GM15510 (cell line): ENCODE measurements around the gene METTL16.

Experiments used
- POLR2A ChIP-seq: IDR thresholded peaks from 3 replicates; pipeline ENCODE4 v1.6.1; 2011; ENCODE audit warnings: borderline replicate concordance; ENCODE audit not compliant: insufficient read length; ENCODE audit errors: extremely low read depth

Gene METTL16

GRCh38 chr17:2457913-2458312, 53.8 kb downstream of the METTL16 start:
- TF ChIP-seq POLR2A = no peak

GRCh38 chr17:2456475-2456874, 55.2 kb downstream of the METTL16 start:
- TF ChIP-seq POLR2A = no peak

- no peak for TF ChIP-seq POLR2A
Measured at GRCh38 chr17:2455956-2456355, 55.7 kb downstream of the METTL16 start.

GRCh38 chr17:2453866-2454265, 57.8 kb downstream of the METTL16 start:
- no peak for TF ChIP-seq POLR2A

DNA sequence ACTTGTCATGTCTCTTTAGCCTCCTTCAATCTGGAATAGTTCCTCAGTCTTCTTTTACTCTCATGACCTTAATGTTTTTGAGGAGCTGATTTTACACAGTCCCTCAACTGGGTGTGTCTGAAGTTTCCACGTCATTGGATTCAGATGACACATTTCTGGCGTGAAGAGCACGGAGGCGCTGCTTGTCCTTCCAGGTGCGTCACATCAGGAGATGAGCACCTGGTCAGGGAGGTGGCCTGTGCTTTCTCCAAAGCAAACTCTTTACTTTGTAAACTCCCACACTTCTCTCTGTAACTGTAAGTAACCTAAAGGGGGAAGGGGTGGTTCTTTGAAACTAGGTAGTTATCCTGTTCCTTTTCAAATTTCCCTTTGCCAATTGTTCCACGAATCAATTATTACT, 58.4 kb downstream of the METTL16 start:
- TF ChIP-seq POLR2A = no peak

DNA sequence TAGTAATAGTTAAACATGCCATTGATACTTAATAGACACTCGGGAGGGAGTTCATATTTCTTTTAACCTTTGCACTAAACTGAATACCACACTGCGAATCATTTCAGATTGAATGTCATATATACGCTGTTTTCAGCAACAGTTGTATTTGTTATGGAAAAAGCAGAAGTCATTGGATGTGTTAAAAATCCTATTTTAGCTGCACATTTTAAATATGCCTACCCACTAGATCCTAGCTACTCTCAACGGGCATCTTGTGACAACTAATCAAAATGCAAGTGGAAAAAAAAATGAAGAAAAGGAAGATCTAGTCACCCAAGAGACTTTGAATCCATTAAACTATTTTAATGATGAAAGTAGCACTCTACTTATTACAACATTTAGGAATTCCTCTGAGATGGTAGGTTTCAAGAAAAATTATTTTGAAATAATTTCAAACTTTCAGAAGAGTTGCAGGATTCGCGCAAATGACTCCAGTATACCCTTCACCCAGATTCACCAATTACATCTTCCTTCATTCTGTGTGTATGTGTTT, 59.4 kb downstream of the METTL16 start:
- no peak for TF ChIP-seq POLR2A

DNA sequence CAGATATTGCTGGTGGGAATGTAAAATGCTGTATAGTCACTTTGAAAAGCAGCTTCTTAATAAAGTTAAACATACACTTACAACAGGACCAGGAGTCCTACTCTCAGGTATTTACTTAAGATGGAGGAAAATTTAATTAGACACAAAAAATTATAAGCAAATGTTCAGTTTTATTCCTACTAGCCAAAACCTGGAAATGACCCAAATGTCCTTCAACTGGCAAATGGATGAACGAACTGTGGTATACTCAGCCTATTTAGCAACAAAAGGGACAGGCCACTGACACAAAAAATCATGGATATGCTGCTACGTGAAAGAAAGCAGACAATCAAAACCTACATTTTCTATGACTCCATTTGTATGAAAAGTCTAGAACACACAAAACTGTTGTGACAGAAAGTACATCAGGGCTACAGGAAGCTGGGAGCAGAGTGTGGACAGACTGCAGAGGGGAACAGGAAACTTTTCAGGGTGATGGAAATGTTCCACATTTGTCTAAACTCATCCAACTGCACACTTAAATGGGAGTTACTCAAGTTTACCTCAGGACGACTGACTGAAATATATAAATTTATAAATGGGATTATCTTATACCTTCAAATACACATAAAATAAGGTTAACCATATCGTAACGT, 61.6 kb downstream of the METTL16 start:
- TF ChIP-seq POLR2A = no peak

DNA sequence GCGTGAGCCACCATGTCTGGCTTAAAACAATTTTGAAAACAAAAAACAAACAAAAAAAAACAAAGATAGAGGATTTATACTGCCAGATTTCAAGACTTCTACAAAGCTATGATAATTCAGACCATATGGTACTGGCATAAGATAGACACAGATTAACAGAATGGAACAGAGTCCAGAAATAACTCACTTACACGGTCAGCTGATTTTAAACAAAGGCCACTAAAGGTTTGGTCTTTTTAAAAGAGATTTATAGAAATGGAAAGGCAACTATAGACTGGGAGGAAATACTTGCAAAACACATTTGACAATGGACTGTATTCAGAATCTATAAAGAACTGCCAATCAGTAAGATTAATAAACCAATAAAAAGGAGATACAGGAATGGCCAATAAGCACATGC, 62.2 kb downstream of the METTL16 start:
- no peak for TF ChIP-seq POLR2A

DNA sequence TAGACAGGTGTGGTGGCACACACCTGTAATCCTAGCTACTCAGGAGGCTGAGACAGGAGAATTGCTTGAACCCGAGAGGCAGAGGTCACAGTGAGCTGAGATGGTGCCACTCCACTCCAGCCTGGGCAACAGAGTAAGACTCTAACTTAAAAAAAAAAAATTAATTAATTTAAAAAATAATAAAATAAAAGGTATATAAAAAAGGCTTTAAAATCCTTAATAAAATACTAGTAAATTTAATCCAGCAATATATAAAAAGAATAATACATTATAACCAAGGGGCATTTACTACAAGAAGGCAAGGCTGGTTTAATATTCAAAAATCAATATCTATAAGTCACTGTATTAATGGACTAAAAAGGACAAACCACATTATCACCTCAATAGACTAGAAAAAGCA, 66.0 kb downstream of the METTL16 start:
- TF ChIP-seq POLR2A = no peak

DNA sequence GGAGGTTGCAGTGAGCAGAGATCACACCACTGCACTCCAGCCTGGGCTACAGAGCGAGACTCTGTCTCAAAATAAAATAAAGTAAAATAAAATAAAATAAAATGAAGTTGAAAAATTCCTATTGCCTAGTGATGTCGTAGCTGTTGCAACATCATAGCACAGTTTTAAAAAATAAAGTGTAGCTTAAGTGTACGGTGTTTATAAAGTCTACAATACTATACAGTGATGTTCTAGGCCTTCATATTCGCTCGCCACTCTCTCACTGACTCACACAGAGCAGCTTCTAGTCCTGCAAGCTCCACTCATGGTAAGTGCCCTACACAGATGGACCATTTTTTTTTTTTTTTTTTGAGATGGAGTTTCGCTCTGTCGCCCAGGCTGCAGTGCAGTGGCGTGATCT, 67.3 kb downstream of the METTL16 start:
- TF ChIP-seq POLR2A = no peak

GRCh38 chr17:2442166-2442565, 69.5 kb downstream of the METTL16 start:
- no peak for TF ChIP-seq POLR2A

DNA sequence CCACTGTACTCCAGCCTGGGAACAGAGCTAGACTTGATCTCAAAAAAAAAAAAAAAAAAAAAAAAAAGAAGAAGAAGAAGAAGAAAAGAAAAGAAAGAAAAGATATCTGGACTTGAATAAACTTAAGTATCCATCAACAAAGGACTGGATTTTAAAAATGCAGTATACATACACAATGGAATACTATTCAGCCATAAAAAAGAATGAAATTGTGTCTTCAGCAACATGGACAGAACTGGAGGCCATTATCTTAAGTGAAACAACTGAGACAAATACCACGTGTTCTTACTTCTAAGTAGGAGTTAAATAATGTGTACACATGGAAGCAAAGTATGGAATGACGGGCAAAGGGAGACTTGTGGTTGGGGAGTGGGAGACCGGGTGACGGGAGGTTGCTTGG, 70.8 kb downstream of the METTL16 start:
- TF ChIP-seq POLR2A = no peak

GRCh38 chr17:2438823-2439222, 72.9 kb downstream of the METTL16 start:
- TF ChIP-seq POLR2A = no peak

- no peak for TF ChIP-seq POLR2A
Measured at GRCh38 chr17:2436316-2436905, 75.3 kb downstream of the METTL16 start.

DNA sequence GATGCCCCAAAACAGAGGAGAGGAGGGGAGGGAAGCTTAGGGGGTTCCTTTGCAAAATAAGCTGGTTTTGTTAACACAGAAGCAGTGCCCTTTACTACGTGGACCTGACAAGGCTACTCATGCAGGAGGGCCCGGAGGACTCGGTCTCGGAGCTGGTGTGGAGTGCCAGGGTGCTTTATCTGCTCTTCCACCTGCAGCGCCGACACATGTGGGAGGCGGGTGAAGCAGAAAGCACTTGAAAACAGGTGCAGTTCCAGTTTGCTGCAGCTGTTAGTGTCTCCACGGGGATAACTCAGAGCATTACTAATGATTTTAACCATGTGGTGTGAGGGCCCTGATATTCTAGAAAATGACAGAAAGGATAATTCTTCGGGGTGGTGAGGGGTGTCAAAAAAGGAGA, 75.8 kb downstream of the METTL16 start:
- TF ChIP-seq POLR2A = no peak

DNA sequence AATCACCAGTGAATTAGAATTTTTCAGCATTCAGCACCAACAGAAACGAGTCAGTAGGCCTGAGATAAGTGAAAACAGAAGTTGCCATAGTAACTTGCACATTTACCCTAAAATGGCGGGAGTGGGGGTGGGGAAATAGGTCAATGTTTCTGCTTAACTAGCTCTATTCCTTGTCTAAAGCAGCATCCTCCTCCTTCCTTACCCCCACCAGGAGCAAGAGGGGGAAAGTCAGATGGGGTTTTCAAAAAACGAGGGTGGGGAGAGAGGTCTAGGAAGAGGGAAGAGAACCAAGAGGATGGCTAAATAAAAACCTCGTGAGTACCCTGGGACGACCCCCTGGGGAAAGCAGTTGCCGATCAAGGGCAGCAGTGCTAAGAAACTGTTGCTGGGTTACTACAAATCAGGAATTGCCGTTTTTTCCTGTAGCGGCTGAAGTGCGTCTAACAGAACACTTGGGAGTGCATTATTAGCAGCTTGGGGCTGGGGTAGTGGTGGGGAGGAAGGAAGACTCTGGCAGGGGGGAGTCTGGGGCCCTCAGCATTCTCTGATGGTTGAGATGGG, 76.4 kb downstream of the METTL16 start:
- no peak for TF ChIP-seq POLR2A
